HepG2 (cell line): ENCODE results near the gene NTRK2.

Experiments
- CEBPB ChIP-seq: IDR thresholded peaks from 2 replicates; pipeline ENCODE4 v1.6.1; 2011; ENCODE audit warnings: low read depth, low read length, improper control_type of control experiment, borderline replicate concordance
- EP300 ChIP-seq, 3 experiments: sonication (generic) in 1 of 3; formaldehyde crosslinking in 1 of 3; IDR thresholded peaks; 2 replicates each; pipeline versions ENCODE4 v1.5.1 to v1.6.1; 2011 to 2020; ENCODE audit warnings: low read depth in 2 of 3, low read length in 2 of 3, borderline replicate concordance in 1 of 3, improper control_type of control experiment in 1 of 3, mild to moderate bottlenecking in 1 of 3, missing genetic modification reagents in 1 of 3, moderate library complexity in 1 of 3
- ISL2 ChIP-seq: sonication (generic); formaldehyde crosslinking; IDR thresholded peaks from 2 replicates; pipeline ENCODE4 v1.5.0; 2020; ENCODE audit warnings: missing genetic modification reagents
- KLF15 ChIP-seq: sonication (generic); formaldehyde crosslinking; IDR thresholded peaks from 2 replicates; pipeline ENCODE4 v1.8.1; 2023; ENCODE audit warnings: borderline replicate concordance, mild to moderate bottlenecking, inconsistent platforms, missing genetic modification reagents, mixed read lengths
- MAFK ChIP-seq, 2 experiments: IDR thresholded peaks in 1 of 2; conservative IDR thresholded peaks in 1 of 2; 2 replicates each; pipeline ENCODE4 v1.6.1; 2011; ENCODE audit warnings: improper control_type of control experiment in 2 of 2, low read length in 2 of 2
- MED1 ChIP-seq: sonication (generic); formaldehyde crosslinking; IDR thresholded peaks from 2 replicates; pipeline ENCODE4 v1.4.0; 2020; ENCODE audit warnings: missing genetic modification reagents
- PHF8 ChIP-seq: sonication (generic); formaldehyde crosslinking; IDR thresholded peaks from 2 replicates; pipeline ENCODE4 v1.5.0; 2020; ENCODE audit warnings: missing genetic modification reagents
- ZNF713 ChIP-seq: sonication (generic); formaldehyde crosslinking; IDR thresholded peaks from 2 replicates; pipeline ENCODE4 v1.4.0; 2020; ENCODE audit warnings: mild to moderate bottlenecking, missing genetic modification reagents
- TF ChIP-seq, protein P1 (sequence below): sonication (generic); formaldehyde crosslinking; IDR thresholded peaks from 2 replicates; pipeline ENCODE4 v1.5.0; 2020; ENCODE audit warnings: mild to moderate bottlenecking, missing genetic modification reagents, moderate library complexity
- TF ChIP-seq, protein P2 (sequence below): sonication (generic); formaldehyde crosslinking; IDR thresholded peaks from 2 replicates; pipeline ENCODE4 v1.4.0; 2020; ENCODE audit warnings: missing genetic modification reagents

DNA sequence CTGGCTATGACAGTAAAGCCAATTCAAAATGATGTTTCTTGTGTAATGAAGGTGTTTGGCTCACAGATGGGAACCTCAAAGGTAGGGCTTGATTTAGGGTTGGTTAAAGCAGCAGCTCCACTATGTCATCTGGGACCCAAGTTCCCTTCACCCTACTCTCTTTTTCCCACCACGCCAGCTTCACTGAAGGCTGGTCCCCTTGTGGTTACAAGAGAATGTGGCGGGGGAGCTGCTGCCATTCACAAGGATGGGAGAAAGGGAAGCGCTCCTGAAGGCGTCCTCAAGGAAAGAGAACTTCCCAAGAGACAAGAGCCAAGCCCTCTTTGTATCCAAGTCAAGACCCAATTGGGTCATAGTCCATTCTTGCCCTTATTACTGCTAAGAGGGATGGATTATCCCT is 72.7 kb downstream of the NTRK2 start:
- TF ChIP-seq, protein P1, sequence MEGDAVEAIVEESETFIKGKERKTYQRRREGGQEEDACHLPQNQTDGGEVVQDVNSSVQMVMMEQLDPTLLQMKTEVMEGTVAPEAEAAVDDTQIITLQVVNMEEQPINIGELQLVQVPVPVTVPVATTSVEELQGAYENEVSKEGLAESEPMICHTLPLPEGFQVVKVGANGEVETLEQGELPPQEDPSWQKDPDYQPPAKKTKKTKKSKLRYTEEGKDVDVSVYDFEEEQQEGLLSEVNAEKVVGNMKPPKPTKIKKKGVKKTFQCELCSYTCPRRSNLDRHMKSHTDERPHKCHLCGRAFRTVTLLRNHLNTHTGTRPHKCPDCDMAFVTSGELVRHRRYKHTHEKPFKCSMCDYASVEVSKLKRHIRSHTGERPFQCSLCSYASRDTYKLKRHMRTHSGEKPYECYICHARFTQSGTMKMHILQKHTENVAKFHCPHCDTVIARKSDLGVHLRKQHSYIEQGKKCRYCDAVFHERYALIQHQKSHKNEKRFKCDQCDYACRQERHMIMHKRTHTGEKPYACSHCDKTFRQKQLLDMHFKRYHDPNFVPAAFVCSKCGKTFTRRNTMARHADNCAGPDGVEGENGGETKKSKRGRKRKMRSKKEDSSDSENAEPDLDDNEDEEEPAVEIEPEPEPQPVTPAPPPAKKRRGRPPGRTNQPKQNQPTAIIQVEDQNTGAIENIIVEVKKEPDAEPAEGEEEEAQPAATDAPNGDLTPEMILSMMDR (CRISPR knock-in tag) = no peak
- TF ChIP-seq ZNF713 (CRISPR knock-in tag) = no peak
- no peak for TF ChIP-seq CEBPB
- TF ChIP-seq PHF8 (CRISPR knock-in tag) = no peak
- TF ChIP-seq, protein P2, sequence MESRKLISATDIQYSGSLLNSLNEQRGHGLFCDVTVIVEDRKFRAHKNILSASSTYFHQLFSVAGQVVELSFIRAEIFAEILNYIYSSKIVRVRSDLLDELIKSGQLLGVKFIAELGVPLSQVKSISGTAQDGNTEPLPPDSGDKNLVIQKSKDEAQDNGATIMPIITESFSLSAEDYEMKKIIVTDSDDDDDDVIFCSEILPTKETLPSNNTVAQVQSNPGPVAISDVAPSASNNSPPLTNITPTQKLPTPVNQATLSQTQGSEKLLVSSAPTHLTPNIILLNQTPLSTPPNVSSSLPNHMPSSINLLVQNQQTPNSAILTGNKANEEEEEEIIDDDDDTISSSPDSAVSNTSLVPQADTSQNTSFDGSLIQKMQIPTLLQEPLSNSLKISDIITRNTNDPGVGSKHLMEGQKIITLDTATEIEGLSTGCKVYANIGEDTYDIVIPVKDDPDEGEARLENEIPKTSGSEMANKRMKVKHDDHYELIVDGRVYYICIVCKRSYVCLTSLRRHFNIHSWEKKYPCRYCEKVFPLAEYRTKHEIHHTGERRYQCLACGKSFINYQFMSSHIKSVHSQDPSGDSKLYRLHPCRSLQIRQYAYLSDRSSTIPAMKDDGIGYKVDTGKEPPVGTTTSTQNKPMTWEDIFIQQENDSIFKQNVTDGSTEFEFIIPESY (CRISPR knock-in tag) = no peak
- TF ChIP-seq KLF15 (CRISPR knock-in tag) = no peak
- no peak for TF ChIP-seq MED1 (CRISPR knock-in tag)
- no peak for TF ChIP-seq EP300 (IDR thresholded peaks at IDR 0.05; ENCODE audit: low read depth in 2 of 2, low read length in 2 of 2)
- no peak for TF ChIP-seq EP300 (CRISPR knock-in tag; IDR thresholded peaks at IDR 0.05; ENCODE audit: borderline replicate concordance)
- no peak for TF ChIP-seq MAFK (conservative IDR thresholded peaks at IDR 0.05 in 1 of 2, IDR thresholded peaks at IDR 0.05 in 1 of 2; ENCODE audit: low read length in 2 of 2)
- no peak for TF ChIP-seq ISL2 (CRISPR knock-in tag)
